ENCODE results near the gene PLEKHF1.
A peak's percentile ranks its signal among the peaks of the same experiment; 100 is the strongest.

The PLEKHF1 gene

GRCh38 chr19:29711584-29712132 lies 46.4 kb downstream of the PLEKHF1 start:
- no peak for TF ChIP-seq CTCF (IDR thresholded peaks at IDR 0.05; ENCODE audit: control insufficient read depth, insufficient read depth, low read depth, low read length, missing control alignments)
- no peak for DNase-seq (ENCODE audit: low read depth)

GRCh38 chr19:29712744-29713516 lies 47.7 kb downstream of the PLEKHF1 start:
- H3K4me3 ChIP-seq (ENCODE audit: control insufficient read depth, low read depth, low read length) = no peak overlapping the region
- TF ChIP-seq CTCF (IDR thresholded peaks at IDR 0.05; ENCODE audit: control insufficient read depth, insufficient read depth, low read depth, low read length, missing control alignments) = no peak
- DNase-seq (ENCODE audit: low read depth) = no peak

More at GRCh38 chr19:29711584-29712132, 46.4 kb downstream of the PLEKHF1 start:
- H3K4me3 ChIP-seq (ENCODE audit: control insufficient read depth, low read depth, low read length) = no peak overlapping the region

GRCh38 chr19:29714371-29714952 lies 49.2 kb downstream of the PLEKHF1 start:
- H3K4me3 ChIP-seq (ENCODE audit: control insufficient read depth, low read depth, low read length) = peak overlapping the region; percentile 85
- DNase-seq (ENCODE audit: low read depth) = no peak
- TF ChIP-seq CTCF (IDR thresholded peaks at IDR 0.05; ENCODE audit: control insufficient read depth, insufficient read depth, low read depth, low read length, missing control alignments) = no peak

GRCh38 chr19:29714953-29715700 lies 49.9 kb downstream of the PLEKHF1 start, which contains the start of gene C19orf12:
Gene C19orf12 (minus strand): TSS chr19:29715261. CDS start chr19:29708413, 6,848 bp downstream.
- no peak for TF ChIP-seq CTCF (IDR thresholded peaks at IDR 0.05; ENCODE audit: control insufficient read depth, insufficient read depth, low read depth, low read length, missing control alignments)
- DNase-seq (ENCODE audit: low read depth) = no peak
- H3K4me3 ChIP-seq (ENCODE audit: control insufficient read depth, low read depth, low read length) = peak within 1 kb of the TSS; percentile 85

- TF ChIP-seq CTCF (IDR thresholded peaks at IDR 0.05; ENCODE audit: control insufficient read depth, insufficient read depth, low read depth, low read length, missing control alignments) = no peak
- peak overlapping the region; percentile 85 for H3K4me3 ChIP-seq (ENCODE audit: control insufficient read depth, low read depth, low read length)
- no peak for DNase-seq (ENCODE audit: low read depth)
Observed at GRCh38 chr19:29715701-29716581, 50.7 kb downstream of the PLEKHF1 start.

Measured in AG09309 (cell line).